Thyroid gland (tissue), 4 donors: ENCODE measurements around the gene DTX1. TPM values are rescaled to one million over a fixed set of nuclear protein-coding genes. Genes with fewer than 3 reads are reported as not detected.
A peak's percentile ranks its signal among the peaks of the same experiment; 100 is the strongest.

Experiments used
- DNase-seq, 2 donors: peaks; one replicate each; pipeline ENCODE4 v3.0.0-alpha.2; 2019
- H3K27ac ChIP-seq, 3 donors: fragments of 200-600 bp; sonication (generic); 1 replicate in 2 of 3; 2 replicates in 1 of 3; pipeline ENCODE4 v1.5.1; 2016 to 2019; ENCODE audit warnings: mild to moderate bottlenecking in 1 of 3, moderate library complexity in 1 of 3
- H3K27me3 ChIP-seq: fragments of 200-600 bp; sonication (generic); one replicate; pipeline ENCODE4 v1.5.1; 2019
- H3K36me3 ChIP-seq, 2 donors: fragments of 200-600 bp; sonication (generic); one replicate each; pipeline ENCODE4 v1.5.1; 2016 to 2019
- H3K4me1 ChIP-seq, 2 donors: fragments of 200-600 bp; sonication (generic); one replicate each; pipeline ENCODE4 v1.5.1; 2017 to 2019
- H3K4me3 ChIP-seq, 3 donors: fragments of 200-600 bp; sonication (generic); replicated peaks in 1 of 3; 1 replicate in 2 of 3; 2 replicates in 1 of 3; pipeline ENCODE4 v1.5.1; 2016; ENCODE audit warnings: mild to moderate bottlenecking in 1 of 3
- H3K9me3 ChIP-seq: fragments of 200-600 bp; sonication (generic); one replicate; pipeline ENCODE4 v1.5.1; 2017
- CTCF ChIP-seq, 6 experiments: fragments of 200-600 bp in 3 of 6; fragments of 450-650 bp in 3 of 6; sonication (generic) in 3 of 6; IDR thresholded peaks; one replicate each; pipeline ENCODE4 v1.5.1; 2016 to 2019; ENCODE audit warnings: antibody characterized with exemption in 6 of 6, mild to moderate bottlenecking in 2 of 6, inconsistent platforms in 1 of 6, moderate library complexity in 1 of 6
- POLR2A ChIP-seq, 2 donors: fragments of 450-650 bp; IDR thresholded peaks; one replicate each; pipeline ENCODE4 v1.6.1; 2017; ENCODE audit warnings: antibody characterized with exemption in 2 of 2, mild to moderate bottlenecking in 2 of 2, moderate library complexity in 1 of 2
- WGBS, 2 donors: methylation state at CpG; one replicate each; pipeline ENCODE4 v1.1.5; 2017; 5-methylcytosine and 5-hydroxymethylcytosine counted together
- intact Hi-C: fragments of 100-400 bp; cut with DNase I; formaldehyde crosslinking; loops from one replicate; pipeline ENCODE4 v1.15.1; 2023
- total RNA-seq, 4 donors: library from RNA; depleted of rRNA; stranded (reverse); fragments of >200 nt; gene quantifications; one replicate each; pipeline ENCODE4 v1.2.3, GENCODE V29; 2016

The DTX1 gene
- total RNA-seq, 4 donors from 2014 or later: 11.5 to 37.1 (median 20.6) TPM

- Histone ChIP-seq H3K27ac (no peak overlapping the region), H3K36me3 (peaks cover 0 to 7% of the 10 kb centered on the region in 2 donors), H3K9me3 (no peaks in the 10 kb centered on the region), H3K27me3 (no peaks in the 10 kb centered on the region), H3K4me3 (no peak overlapping the region), H3K4me1 (peaks cover 2 to 11% of the 10 kb centered on the region in 2 donors)
- 76 to 89% methylated on average over 5 to 14 of the region's 15 CpGs for WGBS, 2 donors
- TF ChIP-seq POLR2A (IDR thresholded peaks at IDR 0.05): no peak
- TF ChIP-seq CTCF (IDR thresholded peaks at IDR 0.05): no peak
- intact Hi-C loops: loop anchor here (10.0 kb wide), 1 partner anchor 49 kb away; no protein-coding TSS in a partner anchor
- no peak for DNase-seq
Measured at GRCh38 chr12:113105606-113106271, 49.2 kb downstream of the DTX1 start.

GRCh38 chr12:113106361-113106760, 49.8 kb downstream of the DTX1 start:
- intact Hi-C loops: loop anchor here (10.0 kb wide), 1 partner anchor 48 kb away; no protein-coding TSS in a partner anchor
- 63 to 85% methylated on average over 1 of the region's 1 CpG for WGBS, 2 donors
- H3K9me3 ChIP-seq: no peaks in the 10 kb centered on the region

GRCh38 chr12:113108308-113108707, 51.8 kb downstream of the DTX1 start:
- Histone ChIP-seq H3K9me3 (no peaks in the 10 kb centered on the region), H3K27me3 (no peaks in the 10 kb centered on the region), H3K27ac (no peak overlapping the region), H3K4me3 (no peak overlapping the region), H3K4me1 (peaks cover 0 to 6% of the 10 kb centered on the region in 2 donors), H3K36me3 (peaks cover 0 to 7% of the 10 kb centered on the region in 2 donors)
- intact Hi-C loops: loop anchor here (10.0 kb wide), 1 partner anchor 46 kb away; no protein-coding TSS in a partner anchor
- TF ChIP-seq POLR2A (IDR thresholded peaks at IDR 0.05) (no peak), CTCF (IDR thresholded peaks at IDR 0.05) (no peak)
- WGBS, 2 donors: 96 to 97% methylated on average over 4 of the region's 4 CpGs
- no peak for DNase-seq

More at GRCh38 chr12:113106361-113106760, 49.8 kb downstream of the DTX1 start:
- Histone ChIP-seq H3K4me3 (no peak overlapping the region), H3K27ac (no peak overlapping the region), H3K36me3 (peaks cover 0 to 7% of the 10 kb centered on the region in 2 donors), H3K27me3 (no peaks in the 10 kb centered on the region), H3K4me1 (peaks cover 0 to 6% of the 10 kb centered on the region in 2 donors)
- no peak for DNase-seq
- TF ChIP-seq CTCF (IDR thresholded peaks at IDR 0.05) (no peak), POLR2A (IDR thresholded peaks at IDR 0.05) (no peak)

GRCh38 chr12:113109360-113109759, 52.8 kb downstream of the DTX1 start:
- intact Hi-C loops: loop anchor here (10.0 kb wide), 1 partner anchor 45 kb away; no protein-coding TSS in a partner anchor
- H3K4me1 ChIP-seq: peaks cover 0 to 6% of the 10 kb centered on the region in 2 donors
- peak overlapping the region in 1 of 3 donors; percentile 33 for H3K27ac ChIP-seq
- WGBS, 2 donors: 70 to 76% methylated on average over 4 to 5 of the region's 5 CpGs
- H3K27me3 ChIP-seq: no peaks in the 10 kb centered on the region
- TF ChIP-seq POLR2A (IDR thresholded peaks at IDR 0.05) (no peak), CTCF (IDR thresholded peaks at IDR 0.05) (no peak)
- peak; percentile 36 to 45 for DNase-seq
- H3K9me3 ChIP-seq: no peaks in the 10 kb centered on the region
- H3K36me3 ChIP-seq: peaks cover 0 to 7% of the 10 kb centered on the region in 2 donors
- no peak overlapping the region for H3K4me3 ChIP-seq
